ENCODE results near the gene EFS. TPM values are rescaled to one million over a fixed set of nuclear protein-coding genes. Genes with fewer than 3 reads are reported as not detected.

The EFS gene
- total RNA-seq, 6 donors from 2014 or later = 4.1 to 18.9 (median 9.3) TPM

GRCh38 chr14:23366426-23366921 lies 1.5 kb upstream of the EFS start:
- DNase-seq (peak; percentile 59 to 92), ATAC-seq (ENCODE audit: low FRiP score in 2 of 2) (peak; percentile 56 to 62)
- Histone ChIP-seq H3K36me3 (no peaks in the 10 kb centered on the region), H3K27ac (peak overlapping the region; percentile 83 to 92 (median 87)), H3K4me1 (peaks cover 2 to 22% (median 11%) of the 10 kb centered on the region in 4 donors), H3K4me3 (peak overlapping the region in 3 of 4 donors; percentile 50 to 59 (median 56)), H3K9me3 (no peaks in the 10 kb centered on the region), H3K27me3 (peaks cover 0 to 13% (median 6%) of the 10 kb centered on the region in 4 donors)
- TF ChIP-seq EP300 (IDR thresholded peaks at IDR 0.05) (no peak), POLR2A (IDR thresholded peaks at IDR 0.05) (no peak), POLR2AphosphoS5 (IDR thresholded peaks at IDR 0.05) (no peak)
- TF ChIP-seq, protein P1, sequence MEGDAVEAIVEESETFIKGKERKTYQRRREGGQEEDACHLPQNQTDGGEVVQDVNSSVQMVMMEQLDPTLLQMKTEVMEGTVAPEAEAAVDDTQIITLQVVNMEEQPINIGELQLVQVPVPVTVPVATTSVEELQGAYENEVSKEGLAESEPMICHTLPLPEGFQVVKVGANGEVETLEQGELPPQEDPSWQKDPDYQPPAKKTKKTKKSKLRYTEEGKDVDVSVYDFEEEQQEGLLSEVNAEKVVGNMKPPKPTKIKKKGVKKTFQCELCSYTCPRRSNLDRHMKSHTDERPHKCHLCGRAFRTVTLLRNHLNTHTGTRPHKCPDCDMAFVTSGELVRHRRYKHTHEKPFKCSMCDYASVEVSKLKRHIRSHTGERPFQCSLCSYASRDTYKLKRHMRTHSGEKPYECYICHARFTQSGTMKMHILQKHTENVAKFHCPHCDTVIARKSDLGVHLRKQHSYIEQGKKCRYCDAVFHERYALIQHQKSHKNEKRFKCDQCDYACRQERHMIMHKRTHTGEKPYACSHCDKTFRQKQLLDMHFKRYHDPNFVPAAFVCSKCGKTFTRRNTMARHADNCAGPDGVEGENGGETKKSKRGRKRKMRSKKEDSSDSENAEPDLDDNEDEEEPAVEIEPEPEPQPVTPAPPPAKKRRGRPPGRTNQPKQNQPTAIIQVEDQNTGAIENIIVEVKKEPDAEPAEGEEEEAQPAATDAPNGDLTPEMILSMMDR (IDR thresholded peaks at IDR 0.05) = no peak
- 35 to 46% methylated on average over 15 to 34 of the region's 34 CpGs for WGBS, 2 donors

GRCh38 chr14:23365732-23366425 lies 907 bp upstream of the EFS start:
- ATAC-seq (ENCODE audit: low FRiP score in 2 of 2) (peak; percentile 71 to 77), DNase-seq (peak; percentile 35 to 85)
- TF ChIP-seq EP300 (IDR thresholded peaks at IDR 0.05) (no peak), POLR2AphosphoS5 (IDR thresholded peaks at IDR 0.05) (peak; percentile 46 to 83), POLR2A (IDR thresholded peaks at IDR 0.05) (peak in 2 of 4 donors; percentile 31 to 65)
- TF ChIP-seq, protein P1 (IDR thresholded peaks at IDR 0.05) = no peak
- no peaks in the 10 kb centered on the region for H3K9me3 ChIP-seq
- 7 to 20% methylated on average over 5 to 17 of the region's 51 CpGs for WGBS, 2 donors
- peaks cover 0 to 13% (median 6%) of the 10 kb centered on the region in 4 donors for H3K27me3 ChIP-seq
- peak overlapping the region; percentile 83 to 92 (median 87) for H3K27ac ChIP-seq
- H3K4me1 ChIP-seq = peaks cover 2 to 22% (median 11%) of the 10 kb centered on the region in 4 donors
- no peaks in the 10 kb centered on the region for H3K36me3 ChIP-seq
- peak overlapping the region; percentile 35 to 59 (median 53) for H3K4me3 ChIP-seq

DNA sequence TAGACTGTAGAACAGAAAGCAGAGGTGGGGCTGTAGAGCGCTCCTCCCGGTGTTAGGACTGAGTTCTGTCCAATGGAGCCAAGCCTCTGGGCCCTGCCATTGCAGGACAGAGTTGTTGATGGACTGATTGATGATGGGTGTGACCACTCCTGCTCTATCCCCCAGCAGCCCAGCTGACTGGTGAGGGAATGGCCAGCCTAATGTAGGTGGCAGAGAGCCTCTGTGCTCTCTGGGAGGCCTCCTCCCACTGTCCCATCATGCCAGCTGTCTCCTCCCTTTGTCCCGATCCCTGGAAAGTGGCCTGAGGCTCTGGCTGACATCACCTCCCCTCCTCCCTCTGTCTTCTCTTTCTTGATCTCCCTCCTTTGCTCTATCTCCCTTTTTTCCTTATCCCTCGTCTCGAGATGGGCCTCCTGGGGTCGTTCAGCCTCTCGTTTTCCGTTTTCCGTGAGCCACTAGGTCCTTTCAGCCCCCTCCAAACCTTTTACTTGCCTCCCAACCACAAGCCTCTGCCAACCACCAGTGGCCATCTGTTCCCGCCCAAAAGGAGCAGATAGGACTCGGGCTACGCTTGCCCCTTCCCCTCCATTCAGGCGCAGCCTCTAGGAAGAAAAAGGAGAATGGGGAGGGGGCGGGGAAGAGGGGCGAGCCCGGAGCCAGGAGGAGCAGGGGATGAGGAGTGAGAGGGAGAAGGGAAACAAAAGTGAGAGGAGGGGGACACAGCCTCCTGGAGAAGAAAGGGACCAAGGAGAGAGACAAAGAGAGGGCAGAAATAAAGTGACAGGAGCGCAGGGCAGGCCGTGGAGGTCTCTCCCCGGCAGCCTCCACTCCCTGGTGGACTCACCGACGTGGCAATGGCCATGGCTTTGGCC lies 572 bp downstream of the EFS start:
- no peak for DNase-seq
- H3K27ac ChIP-seq = peak overlapping the region; percentile 83 to 92 (median 87)
- no peaks in the 10 kb centered on the region for H3K9me3 ChIP-seq
- H3K4me1 ChIP-seq = peaks cover 2 to 22% (median 11%) of the 10 kb centered on the region in 4 donors
- H3K36me3 ChIP-seq = no peaks in the 10 kb centered on the region
- WGBS, 2 donors = 18 to 23% methylated on average over 21 of the region's 21 CpGs
- peak in 1 of 2 donors; percentile 41 for ATAC-seq (ENCODE audit: low FRiP score in 2 of 2)
- peak overlapping the region in 3 of 4 donors; percentile 50 to 59 (median 56) for H3K4me3 ChIP-seq
- no peak for TF ChIP-seq POLR2AphosphoS5 (IDR thresholded peaks at IDR 0.05)
- TF ChIP-seq EP300 (IDR thresholded peaks at IDR 0.05) = no peak
- TF ChIP-seq, protein P1 (IDR thresholded peaks at IDR 0.05) = no peak
- TF ChIP-seq POLR2A (IDR thresholded peaks at IDR 0.05) = no peak
- H3K27me3 ChIP-seq = peaks cover 0 to 13% (median 6%) of the 10 kb centered on the region in 4 donors

GRCh38 chr14:23362200-23362599 lies 2.8 kb downstream of the EFS start:
- DNase-seq (no peak), ATAC-seq (ENCODE audit: low FRiP score in 2 of 2) (no peak)
- peaks cover 0 to 3% (median 0%) of the 10 kb centered on the region in 4 donors for H3K36me3 ChIP-seq
- H3K4me1 ChIP-seq = peaks cover 2 to 22% (median 11%) of the 10 kb centered on the region in 4 donors
- H3K9me3 ChIP-seq = no peaks in the 10 kb centered on the region
- no peak overlapping the region for H3K27ac ChIP-seq
- H3K27me3 ChIP-seq = peaks cover 0 to 13% (median 6%) of the 10 kb centered on the region in 4 donors
- H3K4me3 ChIP-seq = no peak overlapping the region
- 59 to 76% methylated on average over 3 of the region's 3 CpGs for WGBS, 2 donors
- TF ChIP-seq, protein P1 (IDR thresholded peaks at IDR 0.05) = no peak
- TF ChIP-seq POLR2A (IDR thresholded peaks at IDR 0.05) = no peak
- TF ChIP-seq EP300 (IDR thresholded peaks at IDR 0.05) = no peak
- TF ChIP-seq POLR2AphosphoS5 (IDR thresholded peaks at IDR 0.05) = no peak
